B cell (primary cell): Measurements from ENCODE around the gene SECTM1. TPM values are rescaled to one million over a fixed set of nuclear protein-coding genes. Genes with fewer than 3 reads are reported as not detected.

Experiments used
- ATAC-seq: fragments of 200-7000 bp; cut with Tn5 transposase; one replicate; pipeline ENCODE4 v1.10.0; 2021; ENCODE audit warnings: low read depth, mild to moderate bottlenecking, moderate number of reproducible peaks, moderate library complexity
- CTCF ChIA-PET: fragments of 350-600 bp; sonication (Branson Sonifier 250); formaldehyde crosslinking; loops from one replicate; lab custom pipeline; 2021; ENCODE audit warnings: antibody characterized with exemption, inconsistent platforms; lab: Charles Lee
- POLR2A ChIA-PET: fragments of 350-600 bp; sonication (Branson Sonifier 250); formaldehyde crosslinking; loops from one replicate; lab custom pipeline; 2021; ENCODE audit warnings: antibody characterized with exemption; lab: Charles Lee
- DNase-seq: peaks from one replicate; pipeline ENCODE4 v3.0.0; 2013
- H2AFZ ChIP-seq: 2 replicates; pipeline ENCODE4 v1.6.1; 2012; ENCODE audit warnings: mild to moderate bottlenecking, low read depth, low read length; ENCODE audit not compliant: insufficient read depth, poor library complexity, severe bottlenecking
- H3K27ac ChIP-seq, 2 donors: 1 replicate in 1 of 2; 2 replicates in 1 of 2; pipeline ENCODE4 v1.5.1; 2012 to 2013; ENCODE audit warnings: low read length in 2 of 2, mild to moderate bottlenecking in 2 of 2, moderate library complexity in 1 of 2
- H3K27me3 ChIP-seq, 4 experiments: fragments of 200-600 bp in 1 of 4; sonication (generic) in 1 of 4; replicated peaks in 1 of 4; 1 replicate in 2 of 4; 2 replicates in 2 of 4; pipeline versions ENCODE4 v1.6.1 to v1.7.0; 2013 to 2016; ENCODE audit warnings: low read length in 3 of 4, mild to moderate bottlenecking in 2 of 4, mixed read lengths in 1 of 4, moderate library complexity in 1 of 4; ENCODE audit not compliant: insufficient read depth in 4 of 4, control insufficient read depth in 3 of 4; ENCODE audit errors: control extremely low read depth in 1 of 4
- H3K36me3 ChIP-seq, 2 experiments: replicated peaks in 1 of 2; 1 replicate in 1 of 2; 2 replicates in 1 of 2; pipeline versions ENCODE4 v1.6.1 to v1.7.1; 2013; ENCODE audit warnings: low read length in 1 of 2; ENCODE audit not compliant: insufficient read depth in 2 of 2, control insufficient read depth in 1 of 2; ENCODE audit errors: control extremely low read depth in 1 of 2, extremely low read depth in 1 of 2
- H3K4me1 ChIP-seq, 2 donors: fragments of 200-600 bp in 1 of 2; sonication (generic) in 1 of 2; 1 replicate in 1 of 2; 2 replicates in 1 of 2; pipeline versions ENCODE4 v1.5.1 to v1.6.1; 2013 to 2017; ENCODE audit warnings: low read length in 2 of 2; ENCODE audit not compliant: control insufficient read depth in 2 of 2, insufficient read depth in 2 of 2
- H3K4me2 ChIP-seq: replicated peaks from 2 replicates; pipeline ENCODE3; 2012; ENCODE audit warnings: mild to moderate bottlenecking, low read depth, low read length; ENCODE audit not compliant: poor library complexity, severe bottlenecking
- H3K4me3 ChIP-seq, 5 experiments: fragments of 200-600 bp in 1 of 5; sonication (generic) in 1 of 5; 1 replicate in 3 of 5; 2 replicates in 2 of 5; pipeline versions ENCODE4 v1.5.1 to v1.7.0; 2011 to 2016; ENCODE audit warnings: low read length in 4 of 5, mild to moderate bottlenecking in 4 of 5, low read depth in 2 of 5, control low read depth in 1 of 5, moderate library complexity in 1 of 5; ENCODE audit not compliant: insufficient read depth in 1 of 5; ENCODE audit errors: control extremely low read depth in 1 of 5, extremely low read depth in 1 of 5
- H3K79me2 ChIP-seq: fragments of 200-600 bp; sonication (generic); one replicate; pipeline ENCODE4 v1.6.0; 2016; ENCODE audit warnings: low read length; ENCODE audit not compliant: control insufficient read depth, insufficient read depth
- H3K9ac ChIP-seq: fragments of 200-600 bp; sonication (generic); 2 replicates; pipeline ENCODE4 v1.6.1; 2017; ENCODE audit warnings: mild to moderate bottlenecking, low read length, moderate library complexity
- H3K9me3 ChIP-seq, 3 donors: one replicate each; pipeline versions ENCODE4 v1.6.1 to v1.7.1; 2013; ENCODE audit warnings: low read length in 2 of 3; ENCODE audit not compliant: control insufficient read depth in 2 of 3, insufficient read depth in 1 of 3; ENCODE audit errors: control extremely low read depth in 1 of 3
- H4K20me1 ChIP-seq: 2 replicates; pipeline ENCODE4 v1.6.0; 2012; ENCODE audit warnings: mild to moderate bottlenecking, low read length; ENCODE audit not compliant: insufficient read depth, control insufficient read depth, poor library complexity, severe bottlenecking
- H3K27ac Mint-ChIP-seq: one replicate; pipeline ENCODE4 v1.8.0; 2021; ENCODE audit warnings: mixed read lengths
- H3K27me3 Mint-ChIP-seq: one replicate; pipeline ENCODE4 v1.8.0; 2021; ENCODE audit warnings: mixed read lengths
- H3K4me1 Mint-ChIP-seq: one replicate; pipeline ENCODE4 v1.8.0; 2021; ENCODE audit warnings: mixed read lengths
- H3K4me3 Mint-ChIP-seq: one replicate; pipeline ENCODE4 v1.8.0; 2021; ENCODE audit warnings: mixed read lengths
- H3K9me3 Mint-ChIP-seq: one replicate; pipeline ENCODE4 v1.8.0; 2022; ENCODE audit warnings: mixed read lengths; ENCODE audit not compliant: insufficient read depth
- CTCF ChIP-seq: fragments of 200-600 bp; IDR thresholded peaks from one replicate; pipeline ENCODE4 v1.8.0; 2022; ENCODE audit warnings: antibody characterized with exemption, mild to moderate bottlenecking
- EZH2 ChIP-seq: IDR thresholded peaks from 2 replicates; pipeline ENCODE4 v1.6.1; 2012; ENCODE audit warnings: borderline replicate concordance, low read depth, mild to moderate bottlenecking, moderate library complexity, low read length; ENCODE audit not compliant: insufficient read depth, poor library complexity, severe bottlenecking
- WGBS: methylation state at CpG from one replicate; pipeline ENCODE4 v1.1.5; 2013; ENCODE audit warnings: missing lambda C conversion rate; ENCODE audit not compliant: insufficient coverage; 5-methylcytosine and 5-hydroxymethylcytosine counted together
- intact Hi-C: fragments of 100-400 bp; cut with micrococcal nuclease; formaldehyde crosslinking; loops from one replicate; pipeline ENCODE4 v1.10.0; 2022
- polyA plus RNA-seq: library from polyadenylated mRNA; depleted of rRNA; stranded (reverse); fragments of >200 nt; gene quantifications from 2 replicates; pipeline ENCODE4 v1.2.3, GENCODE V29; 2012
- total RNA-seq, 2 donors: library from RNA; stranded (reverse); fragments of 120-200 nt in 1 of 2; gene quantifications; 1 replicate in 1 of 2; 2 replicates in 1 of 2; pipeline versions ENCODE4 v1.2.3 to v1.2.4, GENCODE V29; 2013 to 2022

The SECTM1 gene
- total and polyA plus RNA-seq, 2 donors (not counting 1 experiment from before 2014, with no cell fraction given), result 0.17 to 1.2 TPM

- Mint-ChIP-seq H3K9me3 (no peaks in the 10 kb centered on the region), H3K4me1 (peaks cover 15% of the 10 kb centered on the region), H3K27me3 (peaks cover 25% of the 10 kb centered on the region), H3K4me3 (no peak overlapping the region), H3K27ac (no peak overlapping the region)
- 97% methylated on average over 19 of the region's 28 CpGs for WGBS
- Histone ChIP-seq H3K4me1 (peaks cover 18 to 25% of the 10 kb centered on the region in 2 donors), H2AFZ (no peak overlapping the region), H3K27me3 (peaks cover 0 to 34% (median 10%) of the 10 kb centered on the region in 4 experiments), H3K9ac (no peak overlapping the region), H3K4me2 (no peak overlapping the region), H3K4me3 (no peak overlapping the region), H3K36me3 (no peaks in the 10 kb centered on the region), H3K79me2 (no peaks in the 10 kb centered on the region), H4K20me1 (no peaks in the 10 kb centered on the region), H3K27ac (no peak overlapping the region), H3K9me3 (peaks cover 0 to 16% (median 0%) of the 10 kb centered on the region in 3 donors)
- DNase-seq, result no peak
- intact Hi-C loops, result no loop called here
- ATAC-seq, result no peak
- POLR2A ChIA-PET, result interaction anchor here (1.1 kb wide), 1 partner anchor 16 kb away, joined by 4 read pairs; no protein-coding TSS in a partner anchor
- TF ChIP-seq CTCF, result no peak
- TF ChIP-seq EZH2, result no peak
- CTCF ChIA-PET, result interaction anchor here (0.7 to 3.0 kb wide), 3 partner anchors 8 to 13 kb away, joined by 3 to 23 read pairs (median 11); no protein-coding TSS in a partner anchor
Measured at GRCh38 chr17:82313195-82314011, 20.2 kb downstream of the SECTM1 start.

GRCh38 chr17:82311971-82312370, 21.6 kb downstream of the SECTM1 start:
- no peak for TF ChIP-seq CTCF
- TF ChIP-seq EZH2, result no peak
- Histone ChIP-seq H3K27me3 (peaks cover 0 to 34% (median 10%) of the 10 kb centered on the region in 4 experiments), H3K27ac (no peak overlapping the region), H3K4me3 (no peak overlapping the region), H3K4me2 (no peak overlapping the region), H3K36me3 (no peaks in the 10 kb centered on the region), H3K9ac (no peak overlapping the region), H3K4me1 (peaks cover 18 to 25% of the 10 kb centered on the region in 2 donors), H3K79me2 (no peaks in the 10 kb centered on the region), H4K20me1 (no peaks in the 10 kb centered on the region), H2AFZ (no peak overlapping the region), H3K9me3 (peaks cover 0 to 11% (median 0%) of the 10 kb centered on the region in 3 donors)
- intact Hi-C loops, result no loop called here
- Mint-ChIP-seq H3K4me1 (peaks cover 15% of the 10 kb centered on the region), H3K27me3 (peaks cover 28% of the 10 kb centered on the region), H3K4me3 (no peak overlapping the region), H3K9me3 (no peaks in the 10 kb centered on the region), H3K27ac (no peak overlapping the region)
- ChIA-PET POLR2A (no interaction called here), CTCF (interaction anchor here (3.0 kb wide), 1 partner anchor 10 kb away, joined by 23 read pairs; no protein-coding TSS in a partner anchor)
- ATAC-seq (no peak), DNase-seq (no peak)
- 100% methylated on average over 7 of the region's 13 CpGs for WGBS
